H1 (cell line): Measurements from ENCODE around the gene TTBK2. TPM values are rescaled to one million over a fixed set of nuclear protein-coding genes. Genes with fewer than 3 reads are reported as not detected.

ENCODE experiments used
- CTCF ChIA-PET: fragments of 300-600 bp; sonication (Branson Sonifier 250); formaldehyde crosslinking; loops from one replicate; lab custom pipeline; 2021; ENCODE audit not compliant: partially characterized antibody; lab: Charles Lee
- POLR2A ChIA-PET: fragments of 300-600 bp; sonication (Branson Sonifier 250); formaldehyde crosslinking; loops from one replicate; lab custom pipeline; 2021; ENCODE audit warnings: inconsistent platforms; ENCODE audit not compliant: partially characterized antibody; lab: Charles Lee
- DNase-seq, 2 experiments: peaks; one replicate each; pipeline versions ENCODE4 v3.0.0 to v3.0.0-alpha.2; 2010 to 2022; ENCODE audit warnings: low spot score in 2 of 2, low read depth in 1 of 2, mixed read lengths in 1 of 2
- FAIRE-seq: peaks from 2 replicates; lab custom pipeline; 2011; peaks lifted over from hg19 to GRCh38; lab: Jason Lieb, UNC
- H2AFZ ChIP-seq: 2 replicates; pipeline ENCODE4 v1.8.1; 2012; ENCODE audit warnings: low read length, inconsistent platforms
- H2AK5ac ChIP-seq: 2 replicates; pipeline ENCODE4 v1.6.1; 2013; ENCODE audit warnings: low read depth, low read length
- H2BK120ac ChIP-seq: replicated peaks from 2 replicates; pipeline ENCODE3; 2013; ENCODE audit warnings: low read depth, low read length, inconsistent platforms
- H2BK12ac ChIP-seq: 2 replicates; pipeline ENCODE4 v1.6.1; 2013; ENCODE audit warnings: low read depth, low read length
- H2BK15ac ChIP-seq: 2 replicates; pipeline ENCODE4 v1.6.1; 2013; ENCODE audit warnings: low read length
- H2BK20ac ChIP-seq: 2 replicates; pipeline ENCODE4 v1.6.1; 2013; ENCODE audit warnings: low read length
- H2BK5ac ChIP-seq: 2 replicates; pipeline ENCODE4 v1.6.1; 2013; ENCODE audit warnings: low read depth, low read length
- H3K14ac ChIP-seq: 2 replicates; pipeline ENCODE4 v1.6.1; 2013; ENCODE audit warnings: inconsistent platforms; ENCODE audit not compliant: insufficient read length
- H3K18ac ChIP-seq: 2 replicates; pipeline ENCODE4 v1.6.1; 2013; ENCODE audit warnings: low read length; ENCODE audit errors: extremely low read depth
- H3K23ac ChIP-seq: 2 replicates; pipeline ENCODE4 v1.6.1; 2013; ENCODE audit warnings: inconsistent platforms; ENCODE audit not compliant: insufficient read length
- H3K23me2 ChIP-seq: 2 replicates; pipeline ENCODE4 v1.6.1; 2013; ENCODE audit warnings: low read depth, low read length
- H3K27ac ChIP-seq: 2 replicates; pipeline ENCODE4 v1.6.1; 2011; ENCODE audit warnings: low read depth, low read length, inconsistent platforms
- H3K27me3 ChIP-seq, 4 experiments: replicated peaks in 1 of 4; 1 replicate in 1 of 4; 2 replicates in 3 of 4; pipeline versions ENCODE4 v1.6.1 to v1.8.1; 2011 to 2013; ENCODE audit warnings: low read length in 3 of 4, mild to moderate bottlenecking in 3 of 4, inconsistent platforms in 2 of 4, mixed read lengths in 2 of 4, moderate library complexity in 1 of 4; ENCODE audit not compliant: control insufficient read depth in 3 of 4, insufficient read depth in 3 of 4; ENCODE audit errors: extremely low read depth in 1 of 4
- H3K36me3 ChIP-seq, 4 experiments: 2 replicates each; pipeline versions ENCODE4 v1.6.1 to v1.8.1; 2011 to 2013; ENCODE audit warnings: mild to moderate bottlenecking in 4 of 4, low read length in 3 of 4, moderate library complexity in 2 of 4, control low read depth in 1 of 4, inconsistent platforms in 1 of 4; ENCODE audit not compliant: insufficient read depth in 4 of 4, control insufficient read depth in 2 of 4
- H3K4ac ChIP-seq: replicated peaks from 2 replicates; pipeline ENCODE3; 2013; ENCODE audit warnings: low read length, low read depth, mixed read lengths, inconsistent platforms; ENCODE audit not compliant: insufficient read length
- H3K4me1 ChIP-seq, 4 experiments: replicated peaks in 1 of 4; 1 replicate in 1 of 4; 2 replicates in 3 of 4; pipeline versions ENCODE4 v1.6.1 to v1.8.1; 2011 to 2013; ENCODE audit warnings: low read length in 3 of 4, inconsistent platforms in 2 of 4, mixed read lengths in 1 of 4; ENCODE audit not compliant: insufficient read depth in 4 of 4, control insufficient read depth in 3 of 4
- H3K4me2 ChIP-seq, 2 experiments: 2 replicates each; pipeline versions ENCODE4 v1.6.1 to v1.8.1; 2011 to 2013; ENCODE audit warnings: low read depth in 2 of 2, low read length in 2 of 2, control low read depth in 1 of 2, inconsistent platforms in 1 of 2, mild to moderate bottlenecking in 1 of 2; ENCODE audit not compliant: insufficient read depth in 1 of 2
- H3K4me3 ChIP-seq, 4 experiments: fragments of 200-600, 300-600 bp in 1 of 4; sonication (generic), shearing (Covaris generic), sonication (Bioruptor Twin) in 1 of 4; 2 replicates each; pipeline versions ENCODE4 v1.5.1 to v1.8.1; 2011 to 2016; ENCODE audit warnings: low read length in 4 of 4, low read depth in 3 of 4, control low read depth in 2 of 4, inconsistent platforms in 2 of 4, mild to moderate bottlenecking in 2 of 4, mixed read lengths in 1 of 4, moderate library complexity in 1 of 4; ENCODE audit not compliant: insufficient read depth in 2 of 4; ENCODE audit errors: extremely low read depth in 1 of 4
- H3K56ac ChIP-seq: replicated peaks from 2 replicates; pipeline ENCODE3; 2013; ENCODE audit warnings: low read depth, mild to moderate bottlenecking, mixed read lengths, low read length, inconsistent platforms; ENCODE audit not compliant: insufficient read length
- H3K79me1 ChIP-seq: 2 replicates; pipeline ENCODE4 v1.6.1; 2013; ENCODE audit warnings: low read depth, low read length, control low read depth
- H3K79me2 ChIP-seq, 2 experiments: 2 replicates each; pipeline versions ENCODE4 v1.6.1 to v1.8.1; 2012 to 2013; ENCODE audit warnings: low read length in 2 of 2, mild to moderate bottlenecking in 2 of 2, inconsistent platforms in 1 of 2; ENCODE audit not compliant: insufficient read depth in 2 of 2, control insufficient read depth in 1 of 2
- H3K9ac ChIP-seq, 4 experiments: replicated peaks in 1 of 4; 1 replicate in 1 of 4; 2 replicates in 3 of 4; pipeline versions ENCODE4 v1.6.1 to v1.8.1; 2011 to 2013; ENCODE audit warnings: low read depth in 3 of 4, low read length in 3 of 4, control low read depth in 2 of 4, mild to moderate bottlenecking in 2 of 4, moderate library complexity in 2 of 4, inconsistent platforms in 1 of 4; ENCODE audit errors: extremely low read depth in 1 of 4
- H3K9me3 ChIP-seq, 2 experiments: 2 replicates each; pipeline versions ENCODE4 v1.6.1 to v1.8.1; 2012 to 2013; ENCODE audit warnings: mild to moderate bottlenecking in 2 of 2, moderate library complexity in 2 of 2, control low read depth in 1 of 2, inconsistent platforms in 1 of 2, low read depth in 1 of 2, low read length in 1 of 2, mixed read lengths in 1 of 2; ENCODE audit not compliant: insufficient read depth in 2 of 2
- H4K20me1 ChIP-seq, 2 experiments: replicated peaks in 1 of 2; 2 replicates each; pipeline versions ENCODE3 to v1.8.1; 2011 to 2013; ENCODE audit warnings: inconsistent platforms in 2 of 2, low read length in 2 of 2, mild to moderate bottlenecking in 1 of 2; ENCODE audit not compliant: insufficient read depth in 2 of 2, control insufficient read depth in 1 of 2
- H4K5ac ChIP-seq: 2 replicates; pipeline ENCODE4 v1.6.1; 2013; ENCODE audit warnings: low read length, low read depth, mixed read lengths, inconsistent platforms; ENCODE audit not compliant: insufficient read length
- H4K8ac ChIP-seq: 2 replicates; pipeline ENCODE4 v1.8.0; 2013; ENCODE audit warnings: mild to moderate bottlenecking, moderate library complexity, low read length, inconsistent platforms; ENCODE audit not compliant: insufficient read depth; ENCODE audit errors: extremely low read depth
- H4K91ac ChIP-seq: replicated peaks from 2 replicates; pipeline ENCODE3; 2013; ENCODE audit warnings: low read length, mixed read lengths, inconsistent platforms; ENCODE audit not compliant: insufficient read length
- ATF3 ChIP-seq: IDR thresholded peaks from 2 replicates; pipeline ENCODE4 v1.6.1; 2011; ENCODE audit warnings: low read depth, mild to moderate bottlenecking, low read length; ENCODE audit not compliant: insufficient read depth
- CBX5 ChIP-seq: fragments of 300-800, 300-1000 bp; sonication (generic); IDR thresholded peaks from 2 replicates; pipeline ENCODE4 v1.7.1; 2016; ENCODE audit warnings: antibody characterized with exemption, low read length, low read depth
- CTCF ChIP-seq, 3 experiments: IDR thresholded peaks; 1 replicate in 2 of 3; 2 replicates in 1 of 3; pipeline versions ENCODE4 v1.5.1 to v1.6.1; 2011; ENCODE audit warnings: low read length in 3 of 3, mild to moderate bottlenecking in 3 of 3, inconsistent platforms in 2 of 3, low read depth in 1 of 3, moderate library complexity in 1 of 3; ENCODE audit not compliant: insufficient read depth in 1 of 3; ENCODE audit errors: control extremely low read depth in 1 of 3
- EGR1 ChIP-seq: IDR thresholded peaks from 2 replicates; pipeline ENCODE4 v1.6.1; 2011; ENCODE audit warnings: low read depth, low read length, borderline replicate concordance
- JUN ChIP-seq: IDR thresholded peaks from 2 replicates; pipeline ENCODE4 v1.6.1; 2011; ENCODE audit warnings: low read depth, mild to moderate bottlenecking, improper control_type of control experiment, low read length
- MAFK ChIP-seq: IDR thresholded peaks from 2 replicates; pipeline ENCODE4 v1.6.1; 2012; ENCODE audit warnings: low read depth, mild to moderate bottlenecking, improper control_type of control experiment, low read length
- POLR2AphosphoS5 ChIP-seq: IDR thresholded peaks from 2 replicates; pipeline ENCODE4 v1.6.1; 2011; ENCODE audit warnings: low read depth, low read length
- RBBP5 ChIP-seq: IDR thresholded peaks from 2 replicates; pipeline ENCODE4 v1.7.1; 2012; ENCODE audit warnings: low read depth, mild to moderate bottlenecking, inconsistent platforms, low read length, moderate library complexity, borderline replicate concordance
- RXRA ChIP-seq: IDR thresholded peaks from 2 replicates; pipeline ENCODE4 v1.6.1; 2011; ENCODE audit warnings: low read depth, mild to moderate bottlenecking, low read length, moderate library complexity; ENCODE audit not compliant: insufficient read depth
- SP2 ChIP-seq: IDR thresholded peaks from 2 replicates; pipeline ENCODE4 v1.6.1; 2012; ENCODE audit warnings: mild to moderate bottlenecking, low read length, inconsistent platforms
- TBP ChIP-seq: IDR thresholded peaks from 2 replicates; pipeline ENCODE4 v1.6.1; 2011; ENCODE audit warnings: low read depth, low read length, improper control_type of control experiment
- WGBS, 2 experiments: shearing (Covaris generic) in 1 of 2; methylation state at CpG; one replicate each; pipeline versions ENCODE4 v1.1.6 to v1.1.7; 2013 to 2015; ENCODE audit warnings: low lambda C conversion rate in 2 of 2, mixed read lengths in 2 of 2, inconsistent platforms in 1 of 2, low coverage in 1 of 2, missing lambda C conversion rate in 1 of 2; ENCODE audit not compliant: insufficient replicate concordance in 2 of 2, insufficient coverage in 1 of 2, insufficient read length in 1 of 2; ENCODE audit errors: extremely low coverage in 1 of 2, missing lambda C conversion rate in 1 of 2; 5-methylcytosine and 5-hydroxymethylcytosine counted together
- polyA plus RNA-seq, 7 experiments: library from polyadenylated mRNA; depleted of rRNA in 3 of 7; stranded (reverse) in 5 of 7; unstranded in 2 of 7; fragments of >200 nt in 5 of 7; fragments of 200-250 nt in 2 of 7; gene quantifications; 1 replicate in 5 of 7; 2 replicates in 1 of 7; 4 replicates in 1 of 7; pipeline versions ENCODE4 v1.2.1 to v1.2.3, GENCODE V29; 2011 to 2013; ENCODE audit warnings: missing spikeins in 2 of 7, mixed read lengths in 2 of 7
- total RNA-seq: library from RNA; stranded (reverse); fragmentation: NEBNext Ultra II Directional; extraction: Animal tissue kit (Norgen Biotek cat#: 25700); gene quantifications from 2 replicates; pipeline ENCODE4 v1.2.1, GENCODE V29; 2021

Gene TTBK2
- total and polyA plus RNA-seq, 2 of the 8 experiments (the other 6 are each of a cell fraction or from before 2014, with no cell fraction given) = 2.7 to 18.2 TPM

GRCh38 chr15:42775416-42775815, 145.2 kb downstream of the TTBK2 start:
- Histone ChIP-seq H2BK120ac (no peak overlapping the region), H2BK12ac (no peak overlapping the region), H3K4me3 (no peak overlapping the region), H3K36me3 (peaks cover 0 to 5% (median 3%) of the 10 kb centered on the region in 4 experiments; a peak in 4 of 8 replicates), H4K8ac (no peak overlapping the region), H3K9ac (no peak overlapping the region), H2BK5ac (no peak overlapping the region), H4K91ac (no peak overlapping the region), H3K4me2 (no peak overlapping the region), H3K56ac (no peak overlapping the region), H2BK15ac (no peak overlapping the region), H2AK5ac (no peak overlapping the region), H2BK20ac (no peak overlapping the region), H3K27ac (no peak overlapping the region), H3K79me2 (no peaks in the 10 kb centered on the region), H3K79me1 (no peaks in the 10 kb centered on the region), H4K20me1 (peaks cover 0 to 4% of the 10 kb centered on the region in 2 experiments), H3K27me3 (no peaks in the 10 kb centered on the region), H3K9me3 (no peaks in the 10 kb centered on the region), H2AFZ (no peak overlapping the region), H3K23ac (no peak overlapping the region), H4K5ac (no peak overlapping the region), H3K18ac (no peak overlapping the region), H3K4ac (no peak overlapping the region), H3K23me2 (no peaks in the 10 kb centered on the region), H3K14ac (no peak overlapping the region), H3K4me1 (no peaks in the 10 kb centered on the region)
- POLR2A ChIA-PET = interaction anchor here (0.6 kb wide), 1 partner anchor 225 kb away, joined by 3 read pairs; no protein-coding TSS in a partner anchor
- FAIRE-seq = no peak
- DNase-seq = no peak
- CTCF ChIA-PET = interaction anchor here (1.3 to 1.6 kb wide), 2 partner anchors 11 to 56 kb away, joined by 3 to 8 read pairs; no protein-coding TSS in a partner anchor
- WGBS, 2 experiments = 84% methylated on average over 2 of the region's 2 CpGs; no CpG with 5 or more reads in 1 of the 2 experiments
- TF ChIP-seq ATF3 = no peak
- no peak for TF ChIP-seq POLR2AphosphoS5
- no peak for TF ChIP-seq TBP
- no peak for TF ChIP-seq CBX5
- no peak for TF ChIP-seq CTCF (IDR thresholded peaks at IDR 0.05; ENCODE audit: control extremely low read depth in 1 of 3, insufficient read depth in 1 of 3, low read depth in 1 of 3, low read length in 3 of 3)
- TF ChIP-seq MAFK = no peak
- TF ChIP-seq RBBP5 = no peak
- TF ChIP-seq RXRA = no peak
- TF ChIP-seq SP2 = no peak
- no peak for TF ChIP-seq JUN
- TF ChIP-seq EGR1 = no peak
